ENCODE measurements around the gene IFNA8. TPM values are rescaled to one million over a fixed set of nuclear protein-coding genes. Genes with fewer than 3 reads are reported as not detected.
"Not testable (repeated sequence)": the region's sequence is repeated elsewhere in the genome, so short reads cannot be mapped to it uniquely, and the experiment has no call there.

The IFNA8 gene
- total RNA-seq, 3 donors from 2014 or later = not detected

- H3K4me1 ChIP-seq = no peaks in the 10 kb centered on the region
- H3K27ac ChIP-seq = no peak overlapping the region
- intact Hi-C loops (cut with DNase I; ENCODE audit: low total_unique reads) = no loop called here
- H3K36me3 ChIP-seq = no peaks in the 10 kb centered on the region
- no peaks in the 10 kb centered on the region for H3K9me3 ChIP-seq
- no peak for DNase-seq (ENCODE audit: low spot score in 2 of 2)
- TF ChIP-seq POLR2AphosphoS5 (IDR thresholded peaks at IDR 0.05) = no peak
- no peak for TF ChIP-seq POLR2A (IDR thresholded peaks at IDR 0.05)
- TF ChIP-seq CTCF (IDR thresholded peaks at IDR 0.05) = no peak
- H3K27me3 ChIP-seq = no peaks in the 10 kb centered on the region
- no peak overlapping the region for H3K4me3 ChIP-seq
Observed at GRCh38 chr9:21443849-21444625, 35.1 kb downstream of the IFNA8 start.

- H3K4me3 ChIP-seq; H3K9me3 ChIP-seq; H3K4me1 ChIP-seq; H3K27me3 ChIP-seq; DNase-seq (ENCODE audit: low spot score in 2 of 2); H3K27ac ChIP-seq; intact Hi-C loops (cut with DNase I; ENCODE audit: low total_unique reads); H3K36me3 ChIP-seq: not testable (repeated sequence)
Observed at GRCh38 chr9:21449312-21449711, 40.4 kb downstream of the IFNA8 start.

- Histone ChIP-seq H3K27ac (no peak overlapping the region), H3K4me3 (no peak overlapping the region), H3K27me3 (no peaks in the 10 kb centered on the region), H3K36me3 (no peaks in the 10 kb centered on the region), H3K9me3 (no peaks in the 10 kb centered on the region), H3K4me1 (no peaks in the 10 kb centered on the region)
- intact Hi-C loops (cut with DNase I; ENCODE audit: low total_unique reads) = no loop called here
- TF ChIP-seq CTCF (IDR thresholded peaks at IDR 0.05) = no peak
- no peak for TF ChIP-seq POLR2AphosphoS5 (IDR thresholded peaks at IDR 0.05)
- TF ChIP-seq POLR2A (IDR thresholded peaks at IDR 0.05) = no peak
- no peak for DNase-seq (ENCODE audit: low spot score in 2 of 2)
Observed at GRCh38 chr9:21450733-21451394, 41.9 kb downstream of the IFNA8 start.

- Histone ChIP-seq H3K27me3 (no peaks in the 10 kb centered on the region), H3K9me3 (no peaks in the 10 kb centered on the region), H3K4me3 (no peak overlapping the region), H3K36me3 (no peaks in the 10 kb centered on the region), H3K27ac (no peak overlapping the region), H3K4me1 (no peaks in the 10 kb centered on the region)
- no peak for DNase-seq (ENCODE audit: low spot score in 2 of 2)
- intact Hi-C loops (cut with DNase I; ENCODE audit: low total_unique reads) = no loop called here
- TF ChIP-seq POLR2AphosphoS5 (IDR thresholded peaks at IDR 0.05) = no peak
- no peak for TF ChIP-seq CTCF (IDR thresholded peaks at IDR 0.05)
- TF ChIP-seq POLR2A (IDR thresholded peaks at IDR 0.05) = no peak
Observed at GRCh38 chr9:21452681-21453080, 43.8 kb downstream of the IFNA8 start.

GRCh38 chr9:21454149-21454548, 45.2 kb downstream of the IFNA8 start:
- TF ChIP-seq POLR2AphosphoS5 (IDR thresholded peaks at IDR 0.05) (no peak), POLR2A (IDR thresholded peaks at IDR 0.05) (no peak), CTCF (IDR thresholded peaks at IDR 0.05) (no peak)
- H3K4me1 ChIP-seq = no peaks in the 10 kb centered on the region
- H3K9me3 ChIP-seq = no peaks in the 10 kb centered on the region
- H3K27me3 ChIP-seq = no peaks in the 10 kb centered on the region
- intact Hi-C loops (cut with DNase I; ENCODE audit: low total_unique reads) = no loop called here
- no peak for DNase-seq (ENCODE audit: low spot score in 2 of 2)
- H3K4me3 ChIP-seq = no peak overlapping the region
- H3K36me3 ChIP-seq = no peaks in the 10 kb centered on the region
- H3K27ac ChIP-seq = no peak overlapping the region

Data from breast epithelium (tissue), 4 donors.